SK-N-SH (cell line): ENCODE measurements around the gene PAFAH1B2.

Experiments
- EZH2phosphoT487 ChIP-seq: fragments of 200-600 bp; sonication (generic); IDR thresholded peaks from 2 replicates; pipeline ENCODE4 v1.6.1; 2017; ENCODE audit warnings: low read depth, mixed run types, mild to moderate bottlenecking, antibody characterized with exemption, moderate library complexity, borderline replicate concordance
- JUND ChIP-seq: IDR thresholded peaks from 2 replicates; pipeline ENCODE4 v1.4.0; 2012
- POLR2AphosphoS5 ChIP-seq: IDR thresholded peaks from 2 replicates; pipeline ENCODE4 v1.6.1; 2012; ENCODE audit warnings: low read depth, low read length
- RAD21 ChIP-seq: IDR thresholded peaks from 2 replicates; pipeline ENCODE4 v1.6.1; 2012; ENCODE audit warnings: mild to moderate bottlenecking, low read length
- YY1 ChIP-seq: IDR thresholded peaks from 2 replicates; pipeline ENCODE4 v1.4.0; 2012; ENCODE audit warnings: low read depth, mild to moderate bottlenecking
- TF ChIP-seq, protein P1 (sequence below): fragments of 200-600 bp; sonication (generic); IDR thresholded peaks from 2 replicates; pipeline ENCODE4 v1.6.1; 2017; ENCODE audit warnings: antibody characterized with exemption, mild to moderate bottlenecking, moderate library complexity

- TF ChIP-seq JUND (no peak), RAD21 (no peak), YY1 (no peak), POLR2AphosphoS5 (no peak), EZH2phosphoT487 (no peak)
- TF ChIP-seq, protein P1, sequence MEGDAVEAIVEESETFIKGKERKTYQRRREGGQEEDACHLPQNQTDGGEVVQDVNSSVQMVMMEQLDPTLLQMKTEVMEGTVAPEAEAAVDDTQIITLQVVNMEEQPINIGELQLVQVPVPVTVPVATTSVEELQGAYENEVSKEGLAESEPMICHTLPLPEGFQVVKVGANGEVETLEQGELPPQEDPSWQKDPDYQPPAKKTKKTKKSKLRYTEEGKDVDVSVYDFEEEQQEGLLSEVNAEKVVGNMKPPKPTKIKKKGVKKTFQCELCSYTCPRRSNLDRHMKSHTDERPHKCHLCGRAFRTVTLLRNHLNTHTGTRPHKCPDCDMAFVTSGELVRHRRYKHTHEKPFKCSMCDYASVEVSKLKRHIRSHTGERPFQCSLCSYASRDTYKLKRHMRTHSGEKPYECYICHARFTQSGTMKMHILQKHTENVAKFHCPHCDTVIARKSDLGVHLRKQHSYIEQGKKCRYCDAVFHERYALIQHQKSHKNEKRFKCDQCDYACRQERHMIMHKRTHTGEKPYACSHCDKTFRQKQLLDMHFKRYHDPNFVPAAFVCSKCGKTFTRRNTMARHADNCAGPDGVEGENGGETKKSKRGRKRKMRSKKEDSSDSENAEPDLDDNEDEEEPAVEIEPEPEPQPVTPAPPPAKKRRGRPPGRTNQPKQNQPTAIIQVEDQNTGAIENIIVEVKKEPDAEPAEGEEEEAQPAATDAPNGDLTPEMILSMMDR: no peak
Measured at GRCh38 chr11:117171404-117172061, 27.4 kb downstream of the PAFAH1B2 start.
